H1 (cell line): Measurements from ENCODE around the gene FIZ1. TPM values are rescaled to one million over a fixed set of nuclear protein-coding genes. Genes with fewer than 3 reads are reported as not detected.

Experiments used
- CTCF ChIA-PET: fragments of 300-600 bp; sonication (Branson Sonifier 250); formaldehyde crosslinking; loops from one replicate; lab custom pipeline; 2021; ENCODE audit not compliant: partially characterized antibody; lab: Charles Lee
- POLR2A ChIA-PET: fragments of 300-600 bp; sonication (Branson Sonifier 250); formaldehyde crosslinking; loops from one replicate; lab custom pipeline; 2021; ENCODE audit warnings: inconsistent platforms; ENCODE audit not compliant: partially characterized antibody; lab: Charles Lee
- DNase-seq, 2 experiments: peaks; one replicate each; pipeline versions ENCODE4 v3.0.0 to v3.0.0-alpha.2; 2010 to 2022; ENCODE audit warnings: low spot score in 2 of 2, low read depth in 1 of 2, mixed read lengths in 1 of 2
- FAIRE-seq: peaks from 2 replicates; lab custom pipeline; 2011; peaks lifted over from hg19 to GRCh38; lab: Jason Lieb, UNC
- H2AFZ ChIP-seq: 2 replicates; pipeline ENCODE4 v1.8.1; 2012; ENCODE audit warnings: low read length, inconsistent platforms
- H2AK5ac ChIP-seq: 2 replicates; pipeline ENCODE4 v1.6.1; 2013; ENCODE audit warnings: low read depth, low read length
- H2BK120ac ChIP-seq: replicated peaks from 2 replicates; pipeline ENCODE3; 2013; ENCODE audit warnings: low read depth, low read length, inconsistent platforms
- H2BK12ac ChIP-seq: 2 replicates; pipeline ENCODE4 v1.6.1; 2013; ENCODE audit warnings: low read depth, low read length
- H2BK15ac ChIP-seq: 2 replicates; pipeline ENCODE4 v1.6.1; 2013; ENCODE audit warnings: low read length
- H2BK20ac ChIP-seq: 2 replicates; pipeline ENCODE4 v1.6.1; 2013; ENCODE audit warnings: low read length
- H2BK5ac ChIP-seq: 2 replicates; pipeline ENCODE4 v1.6.1; 2013; ENCODE audit warnings: low read depth, low read length
- H3K14ac ChIP-seq: 2 replicates; pipeline ENCODE4 v1.6.1; 2013; ENCODE audit warnings: inconsistent platforms; ENCODE audit not compliant: insufficient read length
- H3K18ac ChIP-seq: 2 replicates; pipeline ENCODE4 v1.6.1; 2013; ENCODE audit warnings: low read length; ENCODE audit errors: extremely low read depth
- H3K23ac ChIP-seq: 2 replicates; pipeline ENCODE4 v1.6.1; 2013; ENCODE audit warnings: inconsistent platforms; ENCODE audit not compliant: insufficient read length
- H3K23me2 ChIP-seq: 2 replicates; pipeline ENCODE4 v1.6.1; 2013; ENCODE audit warnings: low read depth, low read length
- H3K27ac ChIP-seq: 2 replicates; pipeline ENCODE4 v1.6.1; 2011; ENCODE audit warnings: low read depth, low read length, inconsistent platforms
- H3K27me3 ChIP-seq, 4 experiments: replicated peaks in 1 of 4; 1 replicate in 1 of 4; 2 replicates in 3 of 4; pipeline versions ENCODE4 v1.6.1 to v1.8.1; 2011 to 2013; ENCODE audit warnings: low read length in 3 of 4, mild to moderate bottlenecking in 3 of 4, inconsistent platforms in 2 of 4, mixed read lengths in 2 of 4, moderate library complexity in 1 of 4; ENCODE audit not compliant: control insufficient read depth in 3 of 4, insufficient read depth in 3 of 4; ENCODE audit errors: extremely low read depth in 1 of 4
- H3K36me3 ChIP-seq, 4 experiments: 2 replicates each; pipeline versions ENCODE4 v1.6.1 to v1.8.1; 2011 to 2013; ENCODE audit warnings: mild to moderate bottlenecking in 4 of 4, low read length in 3 of 4, moderate library complexity in 2 of 4, control low read depth in 1 of 4, inconsistent platforms in 1 of 4; ENCODE audit not compliant: insufficient read depth in 4 of 4, control insufficient read depth in 2 of 4
- H3K4ac ChIP-seq: replicated peaks from 2 replicates; pipeline ENCODE3; 2013; ENCODE audit warnings: low read length, low read depth, mixed read lengths, inconsistent platforms; ENCODE audit not compliant: insufficient read length
- H3K4me1 ChIP-seq, 4 experiments: replicated peaks in 1 of 4; 1 replicate in 1 of 4; 2 replicates in 3 of 4; pipeline versions ENCODE4 v1.6.1 to v1.8.1; 2011 to 2013; ENCODE audit warnings: low read length in 3 of 4, inconsistent platforms in 2 of 4, mixed read lengths in 1 of 4; ENCODE audit not compliant: insufficient read depth in 4 of 4, control insufficient read depth in 3 of 4
- H3K4me2 ChIP-seq, 2 experiments: 2 replicates each; pipeline versions ENCODE4 v1.6.1 to v1.8.1; 2011 to 2013; ENCODE audit warnings: low read depth in 2 of 2, low read length in 2 of 2, control low read depth in 1 of 2, inconsistent platforms in 1 of 2, mild to moderate bottlenecking in 1 of 2; ENCODE audit not compliant: insufficient read depth in 1 of 2
- H3K4me3 ChIP-seq, 4 experiments: fragments of 200-600, 300-600 bp in 1 of 4; sonication (generic), shearing (Covaris generic), sonication (Bioruptor Twin) in 1 of 4; 2 replicates each; pipeline versions ENCODE4 v1.5.1 to v1.8.1; 2011 to 2016; ENCODE audit warnings: low read length in 4 of 4, low read depth in 3 of 4, control low read depth in 2 of 4, inconsistent platforms in 2 of 4, mild to moderate bottlenecking in 2 of 4, mixed read lengths in 1 of 4, moderate library complexity in 1 of 4; ENCODE audit not compliant: insufficient read depth in 2 of 4; ENCODE audit errors: extremely low read depth in 1 of 4
- H3K56ac ChIP-seq: replicated peaks from 2 replicates; pipeline ENCODE3; 2013; ENCODE audit warnings: low read depth, mild to moderate bottlenecking, mixed read lengths, low read length, inconsistent platforms; ENCODE audit not compliant: insufficient read length
- H3K79me1 ChIP-seq: 2 replicates; pipeline ENCODE4 v1.6.1; 2013; ENCODE audit warnings: low read depth, low read length, control low read depth
- H3K79me2 ChIP-seq, 2 experiments: 2 replicates each; pipeline versions ENCODE4 v1.6.1 to v1.8.1; 2012 to 2013; ENCODE audit warnings: low read length in 2 of 2, mild to moderate bottlenecking in 2 of 2, inconsistent platforms in 1 of 2; ENCODE audit not compliant: insufficient read depth in 2 of 2, control insufficient read depth in 1 of 2
- H3K9ac ChIP-seq, 4 experiments: replicated peaks in 1 of 4; 1 replicate in 1 of 4; 2 replicates in 3 of 4; pipeline versions ENCODE4 v1.6.1 to v1.8.1; 2011 to 2013; ENCODE audit warnings: low read depth in 3 of 4, low read length in 3 of 4, control low read depth in 2 of 4, mild to moderate bottlenecking in 2 of 4, moderate library complexity in 2 of 4, inconsistent platforms in 1 of 4; ENCODE audit errors: extremely low read depth in 1 of 4
- H3K9me3 ChIP-seq, 2 experiments: 2 replicates each; pipeline versions ENCODE4 v1.6.1 to v1.8.1; 2012 to 2013; ENCODE audit warnings: mild to moderate bottlenecking in 2 of 2, moderate library complexity in 2 of 2, control low read depth in 1 of 2, inconsistent platforms in 1 of 2, low read depth in 1 of 2, low read length in 1 of 2, mixed read lengths in 1 of 2; ENCODE audit not compliant: insufficient read depth in 2 of 2
- H4K20me1 ChIP-seq, 2 experiments: replicated peaks in 1 of 2; 2 replicates each; pipeline versions ENCODE3 to v1.8.1; 2011 to 2013; ENCODE audit warnings: inconsistent platforms in 2 of 2, low read length in 2 of 2, mild to moderate bottlenecking in 1 of 2; ENCODE audit not compliant: insufficient read depth in 2 of 2, control insufficient read depth in 1 of 2
- H4K5ac ChIP-seq: 2 replicates; pipeline ENCODE4 v1.6.1; 2013; ENCODE audit warnings: low read length, low read depth, mixed read lengths, inconsistent platforms; ENCODE audit not compliant: insufficient read length
- H4K8ac ChIP-seq: 2 replicates; pipeline ENCODE4 v1.8.0; 2013; ENCODE audit warnings: mild to moderate bottlenecking, moderate library complexity, low read length, inconsistent platforms; ENCODE audit not compliant: insufficient read depth; ENCODE audit errors: extremely low read depth
- H4K91ac ChIP-seq: replicated peaks from 2 replicates; pipeline ENCODE3; 2013; ENCODE audit warnings: low read length, mixed read lengths, inconsistent platforms; ENCODE audit not compliant: insufficient read length
- CBX8 ChIP-seq: fragments of 300-800, 300-1000 bp; sonication (generic); IDR thresholded peaks from 2 replicates; pipeline ENCODE4 v1.7.1; 2016; ENCODE audit warnings: low read depth, low read length, borderline replicate concordance
- EZH2 ChIP-seq: fragments of 200-600 bp; sonication (generic); IDR thresholded peaks from 2 replicates; pipeline ENCODE4 v1.7.1; 2012; ENCODE audit warnings: low read depth, mild to moderate bottlenecking, moderate library complexity, low read length, inconsistent platforms; ENCODE audit not compliant: severe bottlenecking
- GTF2F1 ChIP-seq: IDR thresholded peaks from 2 replicates; pipeline ENCODE4 v1.6.1; 2012; ENCODE audit warnings: low read depth, low read length, improper control_type of control experiment, borderline replicate concordance
- HDAC6 ChIP-seq: IDR thresholded peaks from one replicate; pipeline ENCODE4 v1.7.1; 2012; ENCODE audit warnings: low read depth, mild to moderate bottlenecking, inconsistent platforms, low read length, moderate library complexity
- JUN ChIP-seq: IDR thresholded peaks from 2 replicates; pipeline ENCODE4 v1.6.1; 2011; ENCODE audit warnings: low read depth, mild to moderate bottlenecking, improper control_type of control experiment, low read length
- POU5F1 ChIP-seq: IDR thresholded peaks from 2 replicates; pipeline ENCODE4 v1.6.1; 2011; ENCODE audit warnings: low read depth, mild to moderate bottlenecking, low read length, moderate library complexity
- SP1 ChIP-seq: IDR thresholded peaks from 2 replicates; pipeline ENCODE4 v1.6.1; 2011; ENCODE audit warnings: low read depth, low read length
- TAF1 ChIP-seq: IDR thresholded peaks from 2 replicates; pipeline ENCODE4 v1.6.1; 2011; ENCODE audit warnings: mild to moderate bottlenecking, low read depth, low read length
- WGBS, 2 experiments: shearing (Covaris generic) in 1 of 2; methylation state at CpG; one replicate each; pipeline versions ENCODE4 v1.1.6 to v1.1.7; 2013 to 2015; ENCODE audit warnings: low lambda C conversion rate in 2 of 2, mixed read lengths in 2 of 2, inconsistent platforms in 1 of 2, low coverage in 1 of 2, missing lambda C conversion rate in 1 of 2; ENCODE audit not compliant: insufficient replicate concordance in 2 of 2, insufficient coverage in 1 of 2, insufficient read length in 1 of 2; ENCODE audit errors: extremely low coverage in 1 of 2, missing lambda C conversion rate in 1 of 2; 5-methylcytosine and 5-hydroxymethylcytosine counted together
- polyA plus RNA-seq, 7 experiments: library from polyadenylated mRNA; depleted of rRNA in 3 of 7; stranded (reverse) in 5 of 7; unstranded in 2 of 7; fragments of >200 nt in 5 of 7; fragments of 200-250 nt in 2 of 7; gene quantifications; 1 replicate in 5 of 7; 2 replicates in 1 of 7; 4 replicates in 1 of 7; pipeline versions ENCODE4 v1.2.1 to v1.2.3, GENCODE V29; 2011 to 2013; ENCODE audit warnings: missing spikeins in 2 of 7, mixed read lengths in 2 of 7
- total RNA-seq: library from RNA; stranded (reverse); fragmentation: NEBNext Ultra II Directional; extraction: Animal tissue kit (Norgen Biotek cat#: 25700); gene quantifications from 2 replicates; pipeline ENCODE4 v1.2.1, GENCODE V29; 2021
- TF ChIP-seq, protein P1 (sequence below): IDR thresholded peaks from 2 replicates; pipeline ENCODE4 v1.6.1; 2011; ENCODE audit warnings: low read length, improper control_type of control experiment

Gene FIZ1
- total and polyA plus RNA-seq, 2 of the 8 experiments (the other 6 are each of a cell fraction or from before 2014, with no cell fraction given) = 9.1 to 18.5 TPM

DNA sequence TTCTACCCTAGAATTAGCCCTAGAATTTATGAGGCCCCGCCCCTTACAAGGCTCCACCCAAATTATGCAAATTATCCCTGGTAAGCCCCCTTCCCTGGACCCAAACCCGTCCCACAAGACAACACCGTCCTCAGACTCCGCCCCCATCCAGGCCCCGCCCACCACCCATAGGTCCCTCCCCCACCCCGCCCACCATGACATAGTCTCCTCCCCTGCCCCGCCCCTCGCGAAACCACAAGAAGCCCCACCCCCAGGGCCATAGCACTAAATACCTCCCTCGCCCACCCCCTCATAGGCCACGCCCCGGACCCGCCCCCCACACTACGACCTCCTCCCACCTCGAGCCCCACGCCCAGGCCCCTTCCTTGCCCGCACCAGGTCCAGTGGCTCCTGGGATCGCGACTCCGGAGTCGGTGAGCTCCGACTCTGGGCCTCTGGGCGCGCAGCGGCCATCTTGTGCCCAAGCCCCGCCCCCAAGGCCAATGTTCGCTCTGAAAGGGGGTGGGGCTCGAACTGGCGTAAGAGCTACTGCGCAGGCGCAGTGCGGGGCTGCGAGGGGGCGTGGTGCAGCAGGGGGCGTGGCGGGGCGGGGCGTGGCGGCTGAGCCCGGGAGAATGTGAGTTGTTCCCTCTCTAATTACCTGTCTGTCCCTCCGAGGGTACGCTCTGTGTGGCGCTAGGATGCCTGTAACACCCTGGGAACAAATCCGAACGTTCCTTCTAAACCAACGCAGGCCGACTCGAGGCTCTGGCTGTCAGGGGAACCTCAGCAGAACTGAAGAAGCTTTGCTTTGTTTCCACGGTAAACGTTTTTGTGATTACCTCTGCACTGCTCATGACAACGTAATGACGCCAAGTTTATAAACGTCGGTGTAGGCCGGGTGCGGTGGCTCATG, 25.0 kb upstream of the FIZ1 start, which contains the start of gene ZNF784:
ZNF784 (minus strand) TSS at position 458 of the 895 bp plus-strand sequence; CDS start at position 453, 5 bp downstream.
- Histone ChIP-seq H3K9me3 (no peaks in the 10 kb centered on the region), H2BK15ac (no peak within 1 kb of the TSS), H3K18ac (no peak within 1 kb of the TSS; the same call in 1 of the 2 replicates), H3K79me2 (no peaks in the 10 kb centered on the region), H2AK5ac (no peak within 1 kb of the TSS), H4K91ac (no peak within 1 kb of the TSS), H2AFZ (peak within 1 kb of the TSS; percentile 94), H3K23ac (no peak within 1 kb of the TSS), H2BK12ac (no peak within 1 kb of the TSS), H2BK5ac (peak within 1 kb of the TSS; percentile 90), H3K27ac (peak within 1 kb of the TSS; percentile 84; the same call in 1 of the 2 replicates), H3K27me3 (no peaks in the 10 kb centered on the region), H4K8ac (peak within 1 kb of the TSS; percentile 81; the same call in 1 of the 2 replicates), H2BK120ac (no peak within 1 kb of the TSS), H3K23me2 (no peaks in the 10 kb centered on the region), H4K5ac (peak within 1 kb of the TSS; percentile 92), H3K56ac (no peak within 1 kb of the TSS), H3K4me1 (peaks cover 0 to 3% (median 0%) of the 10 kb centered on the region in 4 experiments; a peak in 3 of 7 replicates), H2BK20ac (no peak within 1 kb of the TSS), H3K79me1 (no peaks in the 10 kb centered on the region), H3K4me2 (peak within 1 kb of the TSS; percentile 50 to 80), H3K36me3 (peaks cover 0 to 11% (median 1%) of the 10 kb centered on the region in 4 experiments; a peak in 4 of 8 replicates), H3K9ac (peak within 1 kb of the TSS; percentile 75 to 83 (median 78)), H3K4me3 (peak within 1 kb of the TSS; percentile 48 to 95 (median 70)), H3K4ac (no peak within 1 kb of the TSS), H3K14ac (no peak within 1 kb of the TSS), H4K20me1 (peaks cover 1 to 5% of the 10 kb centered on the region in 2 experiments)
- WGBS, 2 experiments = 11% methylated on average over 33 of the region's 56 CpGs; no CpG with 5 or more reads in 1 of the 2 experiments
- DNase-seq = peak; percentile 87 to 95
- CTCF ChIA-PET = interaction anchor here (0.6 to 8.0 kb wide), 5 partner anchors 8 to 551 kb away, joined by 3 to 38 read pairs (median 8); partner anchors contain the start of genes GALP and ZNF865
- peak; percentile 52 for FAIRE-seq
- POLR2A ChIA-PET = interaction anchor here (0.6 to 6.8 kb wide), 17 partner anchors 9 to 365 kb away, joined by 3 to 32 read pairs (median 4); partner anchors contain the start of genes CCDC106, FIZ1, ZNF524 and ZNF581
- TF ChIP-seq JUN (no peak), SP1 (peak; percentile 39; the same call in 1 of the 2 replicates), CBX8 (no peak), TAF1 (peak; percentile 97), POU5F1 (no peak), HDAC6 (no peak), EZH2 (no peak), GTF2F1 (no peak)
- TF ChIP-seq, protein P1, sequence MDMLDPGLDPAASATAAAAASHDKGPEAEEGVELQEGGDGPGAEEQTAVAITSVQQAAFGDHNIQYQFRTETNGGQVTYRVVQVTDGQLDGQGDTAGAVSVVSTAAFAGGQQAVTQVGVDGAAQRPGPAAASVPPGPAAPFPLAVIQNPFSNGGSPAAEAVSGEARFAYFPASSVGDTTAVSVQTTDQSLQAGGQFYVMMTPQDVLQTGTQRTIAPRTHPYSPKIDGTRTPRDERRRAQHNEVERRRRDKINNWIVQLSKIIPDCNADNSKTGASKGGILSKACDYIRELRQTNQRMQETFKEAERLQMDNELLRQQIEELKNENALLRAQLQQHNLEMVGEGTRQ = no peak
